CD4-positive, alpha-beta T cell treated with Interleukin-4 for 4 hours (primary cell): Measurements from ENCODE around the gene ANKRD37.

Experiments used
- DNase-seq: peaks from one replicate; pipeline ENCODE4 v3.0.0-alpha.2; 2020

Gene ANKRD37

GRCh38 chr4:185425647-185426352 lies 29.2 kb downstream of the ANKRD37 start, which contains the start of gene UFSP2:
UFSP2 (minus strand) TSS chr4:185425964; CDS start chr4:185425868, 96 bp downstream.
- DNase-seq, result peak; percentile 89

GRCh38 chr4:185426960-185427688 lies 30.5 kb downstream of the ANKRD37 start:
- DNase-seq, result no peak

DNA sequence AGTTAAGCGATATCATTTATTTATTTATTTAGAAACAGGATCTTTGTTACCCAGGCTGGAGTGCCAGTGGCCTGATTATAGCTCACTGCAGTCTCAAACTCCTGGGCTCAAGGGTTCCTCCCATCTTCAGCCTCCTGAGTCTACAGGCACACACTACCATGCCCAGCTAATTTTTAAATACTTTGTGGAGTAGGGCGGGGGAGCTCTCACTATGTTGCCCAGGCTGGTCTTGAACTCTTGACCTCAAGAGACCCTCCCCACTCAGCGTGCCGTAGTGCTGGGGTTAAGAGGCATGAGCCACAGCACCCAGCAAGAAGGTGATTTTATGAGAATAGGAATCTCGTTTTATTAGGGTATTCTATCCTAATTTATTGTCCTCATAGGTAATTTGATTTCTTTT lies 33.0 kb downstream of the ANKRD37 start:
- DNase-seq, result no peak

DNA sequence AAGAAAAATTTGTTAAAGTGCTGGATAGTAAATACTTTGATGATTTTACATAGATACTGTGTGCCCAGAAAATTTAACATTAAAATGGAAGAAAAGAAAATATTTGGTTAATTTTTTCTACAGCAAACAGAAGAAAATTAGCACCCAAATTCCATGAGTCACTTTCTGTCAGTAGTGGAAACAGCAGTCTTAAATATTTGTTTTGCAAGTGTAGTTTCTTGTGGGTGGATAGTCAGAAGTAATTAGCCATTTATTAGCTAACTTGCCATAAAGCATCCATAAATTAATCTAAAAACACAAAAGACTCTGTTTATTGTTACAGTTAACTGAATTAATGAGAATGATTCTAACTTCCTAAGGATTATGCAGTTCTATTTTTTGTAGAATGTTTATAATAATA lies 38.8 kb downstream of the ANKRD37 start:
- DNase-seq, result no peak

DNA sequence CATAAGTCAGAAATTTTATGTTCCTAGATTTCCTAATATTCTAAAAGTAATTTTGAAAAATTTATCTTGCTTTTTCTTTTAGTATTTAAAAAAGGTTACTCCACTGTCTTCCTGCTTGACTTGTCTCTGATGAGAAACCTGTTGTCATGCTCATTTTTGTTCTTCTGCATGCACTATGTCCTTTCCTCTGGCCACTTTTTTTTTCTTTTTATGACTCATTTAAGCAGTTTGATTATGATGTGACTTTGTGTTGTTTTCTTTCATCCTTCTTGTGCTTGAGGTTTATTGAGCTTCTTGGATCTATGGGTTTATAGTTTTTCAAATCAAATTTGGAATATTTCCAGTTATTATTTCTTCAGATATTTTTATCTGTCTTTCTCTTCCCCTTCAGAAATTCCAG lies 41.2 kb downstream of the ANKRD37 start:
- no peak for DNase-seq

DNA sequence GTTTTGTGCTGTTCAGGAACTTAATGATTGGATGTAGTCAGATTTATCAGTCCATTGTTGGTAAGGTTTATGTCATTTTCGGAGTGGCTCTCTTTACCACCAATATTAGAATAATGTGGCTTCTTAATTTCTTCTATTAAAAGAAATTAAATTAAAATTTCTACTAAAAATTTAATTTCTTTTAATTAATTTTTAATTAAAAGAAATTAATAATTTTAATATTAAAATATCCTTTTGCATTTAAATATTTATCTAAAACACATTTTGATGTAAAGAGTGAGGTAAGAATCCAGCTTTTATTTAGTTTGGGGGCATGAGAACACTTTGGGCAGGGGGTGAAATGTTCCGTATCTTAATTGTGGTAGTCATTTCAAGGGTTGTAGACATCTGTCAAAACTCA lies 44.8 kb downstream of the ANKRD37 start:
- no peak for DNase-seq

DNA sequence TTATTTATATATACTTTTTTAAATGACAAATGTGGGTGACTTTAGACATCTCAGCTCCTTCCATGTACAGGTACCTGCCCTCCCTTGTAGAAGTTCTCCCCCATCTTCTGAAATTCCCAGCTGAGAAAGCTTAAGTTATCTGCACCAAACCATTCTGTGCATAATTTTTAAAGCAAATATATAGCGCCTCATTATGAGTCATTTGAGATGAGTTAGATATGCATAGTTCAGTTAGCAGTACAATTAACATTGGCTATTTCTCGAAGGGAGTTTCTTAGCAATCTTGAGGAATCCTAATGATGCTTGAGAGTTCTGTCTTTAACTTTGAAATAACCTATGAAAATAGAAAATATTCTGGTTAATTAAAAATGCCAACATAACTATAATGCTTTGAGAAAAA lies 48.6 kb downstream of the ANKRD37 start:
- no peak for DNase-seq
